ENCODE data around the gene ANKDD1A. TPM values are rescaled to one million over a fixed set of nuclear protein-coding genes. Genes with fewer than 3 reads are reported as not detected.
A peak's percentile ranks its signal among the peaks of the same experiment; 100 is the strongest.

Gene ANKDD1A
- total RNA-seq = 3.7 to 4.1 TPM (median 4.1 TPM) in 3 replicates

GRCh38 chr15:64911311-64912186, at the start of gene ANKDD1A:
Gene ANKDD1A (plus strand): TSS chr15:64911902. CDS start chr15:64911931, 29 bp downstream.
- no peak within 1 kb of the TSS for H3K27ac Mint-ChIP-seq
- peak in 1 of 2 experiments; percentile 76 for DNase-seq (ENCODE audit: low spot score in 2 of 2, unreplicated experiment in 2 of 2)

GRCh38 chr15:64861960-64862359, 49.7 kb upstream of the ANKDD1A start:
- Mint-ChIP-seq H3K4me3 (no peak overlapping the region), H3K27ac (no peak overlapping the region), H3K4me1 (peaks cover 15% of the 10 kb centered on the region), H3K9me3 (no peaks in the 10 kb centered on the region), H3K36me3 (no peaks in the 10 kb centered on the region), H3K27me3 (ENCODE audit: low read depth) (no peaks in the 10 kb centered on the region)
- no peak for DNase-seq (ENCODE audit: low spot score in 2 of 2, unreplicated experiment in 2 of 2)
- no peak for TF ChIP-seq CTCF (IDR thresholded peaks at IDR 0.05; ENCODE audit: unreplicated experiment)

More at GRCh38 chr15:64911311-64912186, at the start of gene ANKDD1A:
- peaks cover 10% of the 10 kb centered on the region for H3K27me3 Mint-ChIP-seq (ENCODE audit: low read depth)
- no peak for TF ChIP-seq CTCF (IDR thresholded peaks at IDR 0.05; ENCODE audit: unreplicated experiment)
- peaks cover under 1% of the 10 kb centered on the region for H3K9me3 Mint-ChIP-seq
- peak within 1 kb of the TSS; percentile 76 for H3K4me3 Mint-ChIP-seq
- peaks cover 13% of the 10 kb centered on the region for H3K4me1 Mint-ChIP-seq
- no peaks in the 10 kb centered on the region for H3K36me3 Mint-ChIP-seq

GRCh38 chr15:64862408-64862807, 49.3 kb upstream of the ANKDD1A start:
- H3K36me3 Mint-ChIP-seq = no peaks in the 10 kb centered on the region
- no peak for DNase-seq (ENCODE audit: low spot score in 2 of 2, unreplicated experiment in 2 of 2)
- H3K4me3 Mint-ChIP-seq = no peak overlapping the region
- TF ChIP-seq CTCF (IDR thresholded peaks at IDR 0.05; ENCODE audit: unreplicated experiment) = no peak
- no peaks in the 10 kb centered on the region for H3K9me3 Mint-ChIP-seq
- H3K27ac Mint-ChIP-seq = no peak overlapping the region
- H3K27me3 Mint-ChIP-seq (ENCODE audit: low read depth) = no peaks in the 10 kb centered on the region
- peaks cover 11% of the 10 kb centered on the region for H3K4me1 Mint-ChIP-seq

- no peaks in the 10 kb centered on the region for H3K27me3 Mint-ChIP-seq (ENCODE audit: low read depth)
- no peak for TF ChIP-seq CTCF (IDR thresholded peaks at IDR 0.05; ENCODE audit: unreplicated experiment)
- H3K4me3 Mint-ChIP-seq = no peak overlapping the region
- no peaks in the 10 kb centered on the region for H3K9me3 Mint-ChIP-seq
- peaks cover 7% of the 10 kb centered on the region for H3K4me1 Mint-ChIP-seq
- no peak for DNase-seq (ENCODE audit: low spot score in 2 of 2, unreplicated experiment in 2 of 2)
- no peak overlapping the region for H3K27ac Mint-ChIP-seq
- H3K36me3 Mint-ChIP-seq = no peaks in the 10 kb centered on the region
Observed at GRCh38 chr15:64864068-64864467, 47.6 kb upstream of the ANKDD1A start.

- no peak for TF ChIP-seq CTCF (IDR thresholded peaks at IDR 0.05; ENCODE audit: unreplicated experiment)
- Mint-ChIP-seq H3K4me3 (no peak overlapping the region), H3K36me3 (no peaks in the 10 kb centered on the region), H3K27ac (no peak overlapping the region), H3K9me3 (no peaks in the 10 kb centered on the region), H3K27me3 (ENCODE audit: low read depth) (no peaks in the 10 kb centered on the region), H3K4me1 (peaks cover 7% of the 10 kb centered on the region)
- DNase-seq (ENCODE audit: low spot score in 2 of 2, unreplicated experiment in 2 of 2) = no peak
Observed at GRCh38 chr15:64865126-64865997, 46.3 kb upstream of the ANKDD1A start.

Data from mesothelial cell of epicardium (in vitro differentiated cells).